GM18951 (cell line): ENCODE data around the gene BSN.
A peak's percentile ranks its signal among the peaks of the same experiment; 100 is the strongest.

Experiments
- POLR2A ChIP-seq: IDR thresholded peaks from 4 replicates; pipeline ENCODE4 v1.6.1; 2011; ENCODE audit warnings: mild to moderate bottlenecking; ENCODE audit not compliant: insufficient read length, insufficient read depth; ENCODE audit errors: extremely low read depth
- in situ Hi-C: fragments of 300-500 bp; cut with MboI; formaldehyde crosslinking; loops from one replicate; pipeline ENCODE4 v1.12.0; 2022; ENCODE audit warnings: low sequenced_read_pairs, mixed read lengths, inconsistent platforms; ENCODE audit not compliant: unreplicated experiment

The BSN gene

GRCh38 chr3:49531218-49531617 is 23.1 kb upstream of the BSN start:
- in situ Hi-C loops: no loop called here
- TF ChIP-seq POLR2A: no peak

GRCh38 chr3:49531715-49532114 is 22.6 kb upstream of the BSN start:
- no peak for TF ChIP-seq POLR2A
- in situ Hi-C loops: no loop called here

- no peak for TF ChIP-seq POLR2A
- in situ Hi-C loops: no loop called here
Observed at GRCh38 chr3:49533031-49533430, 21.2 kb upstream of the BSN start.

GRCh38 chr3:49533786-49534519 is 20.3 kb upstream of the BSN start:
- in situ Hi-C loops: no loop called here
- no peak for TF ChIP-seq POLR2A

- no peak for TF ChIP-seq POLR2A
- in situ Hi-C loops: no loop called here
Observed at GRCh38 chr3:49534581-49535441, 19.5 kb upstream of the BSN start.

- in situ Hi-C loops: no loop called here
- no peak for TF ChIP-seq POLR2A
Observed at GRCh38 chr3:49535971-49536874, 18.1 kb upstream of the BSN start.

- no peak for TF ChIP-seq POLR2A
- in situ Hi-C loops: no loop called here
Observed at GRCh38 chr3:49536875-49537533, 17.3 kb upstream of the BSN start.

- peak; percentile 55 for TF ChIP-seq POLR2A
- in situ Hi-C loops: no loop called here
Observed at GRCh38 chr3:49539659-49540560, 14.4 kb upstream of the BSN start.

- no peak for TF ChIP-seq POLR2A
- in situ Hi-C loops: no loop called here
Observed at GRCh38 chr3:49552087-49552486, 2.2 kb upstream of the BSN start.

- TF ChIP-seq POLR2A: no peak
- in situ Hi-C loops: no loop called here
Observed at GRCh38 chr3:49553324-49553691, 969 bp upstream of the BSN start.

GRCh38 chr3:49554633-49555265 is 472 bp downstream of the BSN start:
- in situ Hi-C loops: no loop called here
- no peak for TF ChIP-seq POLR2A
